ENCODE results near the gene HINFP. TPM values are rescaled to one million over a fixed set of nuclear protein-coding genes. Genes with fewer than 3 reads are reported as not detected.

Gene HINFP
- total and polyA plus RNA-seq, 2 experiments from 2014 or later: 12.6 to 29.2 TPM

DNA sequence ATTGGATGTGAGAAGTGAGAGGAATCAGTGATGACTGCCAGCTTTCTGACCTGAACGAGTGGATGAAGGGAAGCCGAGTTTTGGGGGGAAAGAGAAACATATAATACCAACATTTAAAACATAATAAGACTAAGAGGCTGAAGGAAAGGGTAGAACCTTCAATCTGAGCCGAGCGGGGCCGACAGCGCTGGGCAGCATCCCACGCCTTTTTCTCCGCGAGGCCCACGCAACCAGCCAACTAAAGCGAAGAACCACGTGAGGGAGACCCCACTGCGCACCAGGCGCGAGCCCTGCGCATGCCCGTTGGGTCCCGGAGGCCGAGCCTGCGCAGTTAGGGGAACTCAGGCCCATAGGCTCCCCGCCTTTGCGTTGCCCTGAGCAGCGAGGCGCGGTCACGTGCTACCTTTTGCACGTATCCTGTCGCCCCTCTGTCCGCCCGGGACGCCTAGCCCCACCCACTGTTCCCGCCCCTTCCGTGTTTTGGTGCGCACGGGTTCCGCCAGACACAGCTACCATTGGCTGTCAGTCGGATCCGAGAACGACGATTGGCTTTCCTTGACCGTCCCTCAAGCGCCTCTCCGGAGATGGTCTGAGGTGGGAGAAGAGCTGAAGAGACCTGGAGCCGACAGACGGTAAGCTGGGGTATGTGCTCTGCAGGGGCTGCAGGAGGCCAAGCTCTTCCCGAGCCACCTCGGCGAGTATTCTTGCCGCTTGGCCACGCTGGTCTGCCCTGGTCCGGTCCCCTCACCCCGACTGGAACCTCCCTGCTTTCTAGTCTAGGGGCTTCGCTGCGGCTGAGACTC, at the start of gene HINFP (continued):
- TF ChIP-seq, protein P1, sequence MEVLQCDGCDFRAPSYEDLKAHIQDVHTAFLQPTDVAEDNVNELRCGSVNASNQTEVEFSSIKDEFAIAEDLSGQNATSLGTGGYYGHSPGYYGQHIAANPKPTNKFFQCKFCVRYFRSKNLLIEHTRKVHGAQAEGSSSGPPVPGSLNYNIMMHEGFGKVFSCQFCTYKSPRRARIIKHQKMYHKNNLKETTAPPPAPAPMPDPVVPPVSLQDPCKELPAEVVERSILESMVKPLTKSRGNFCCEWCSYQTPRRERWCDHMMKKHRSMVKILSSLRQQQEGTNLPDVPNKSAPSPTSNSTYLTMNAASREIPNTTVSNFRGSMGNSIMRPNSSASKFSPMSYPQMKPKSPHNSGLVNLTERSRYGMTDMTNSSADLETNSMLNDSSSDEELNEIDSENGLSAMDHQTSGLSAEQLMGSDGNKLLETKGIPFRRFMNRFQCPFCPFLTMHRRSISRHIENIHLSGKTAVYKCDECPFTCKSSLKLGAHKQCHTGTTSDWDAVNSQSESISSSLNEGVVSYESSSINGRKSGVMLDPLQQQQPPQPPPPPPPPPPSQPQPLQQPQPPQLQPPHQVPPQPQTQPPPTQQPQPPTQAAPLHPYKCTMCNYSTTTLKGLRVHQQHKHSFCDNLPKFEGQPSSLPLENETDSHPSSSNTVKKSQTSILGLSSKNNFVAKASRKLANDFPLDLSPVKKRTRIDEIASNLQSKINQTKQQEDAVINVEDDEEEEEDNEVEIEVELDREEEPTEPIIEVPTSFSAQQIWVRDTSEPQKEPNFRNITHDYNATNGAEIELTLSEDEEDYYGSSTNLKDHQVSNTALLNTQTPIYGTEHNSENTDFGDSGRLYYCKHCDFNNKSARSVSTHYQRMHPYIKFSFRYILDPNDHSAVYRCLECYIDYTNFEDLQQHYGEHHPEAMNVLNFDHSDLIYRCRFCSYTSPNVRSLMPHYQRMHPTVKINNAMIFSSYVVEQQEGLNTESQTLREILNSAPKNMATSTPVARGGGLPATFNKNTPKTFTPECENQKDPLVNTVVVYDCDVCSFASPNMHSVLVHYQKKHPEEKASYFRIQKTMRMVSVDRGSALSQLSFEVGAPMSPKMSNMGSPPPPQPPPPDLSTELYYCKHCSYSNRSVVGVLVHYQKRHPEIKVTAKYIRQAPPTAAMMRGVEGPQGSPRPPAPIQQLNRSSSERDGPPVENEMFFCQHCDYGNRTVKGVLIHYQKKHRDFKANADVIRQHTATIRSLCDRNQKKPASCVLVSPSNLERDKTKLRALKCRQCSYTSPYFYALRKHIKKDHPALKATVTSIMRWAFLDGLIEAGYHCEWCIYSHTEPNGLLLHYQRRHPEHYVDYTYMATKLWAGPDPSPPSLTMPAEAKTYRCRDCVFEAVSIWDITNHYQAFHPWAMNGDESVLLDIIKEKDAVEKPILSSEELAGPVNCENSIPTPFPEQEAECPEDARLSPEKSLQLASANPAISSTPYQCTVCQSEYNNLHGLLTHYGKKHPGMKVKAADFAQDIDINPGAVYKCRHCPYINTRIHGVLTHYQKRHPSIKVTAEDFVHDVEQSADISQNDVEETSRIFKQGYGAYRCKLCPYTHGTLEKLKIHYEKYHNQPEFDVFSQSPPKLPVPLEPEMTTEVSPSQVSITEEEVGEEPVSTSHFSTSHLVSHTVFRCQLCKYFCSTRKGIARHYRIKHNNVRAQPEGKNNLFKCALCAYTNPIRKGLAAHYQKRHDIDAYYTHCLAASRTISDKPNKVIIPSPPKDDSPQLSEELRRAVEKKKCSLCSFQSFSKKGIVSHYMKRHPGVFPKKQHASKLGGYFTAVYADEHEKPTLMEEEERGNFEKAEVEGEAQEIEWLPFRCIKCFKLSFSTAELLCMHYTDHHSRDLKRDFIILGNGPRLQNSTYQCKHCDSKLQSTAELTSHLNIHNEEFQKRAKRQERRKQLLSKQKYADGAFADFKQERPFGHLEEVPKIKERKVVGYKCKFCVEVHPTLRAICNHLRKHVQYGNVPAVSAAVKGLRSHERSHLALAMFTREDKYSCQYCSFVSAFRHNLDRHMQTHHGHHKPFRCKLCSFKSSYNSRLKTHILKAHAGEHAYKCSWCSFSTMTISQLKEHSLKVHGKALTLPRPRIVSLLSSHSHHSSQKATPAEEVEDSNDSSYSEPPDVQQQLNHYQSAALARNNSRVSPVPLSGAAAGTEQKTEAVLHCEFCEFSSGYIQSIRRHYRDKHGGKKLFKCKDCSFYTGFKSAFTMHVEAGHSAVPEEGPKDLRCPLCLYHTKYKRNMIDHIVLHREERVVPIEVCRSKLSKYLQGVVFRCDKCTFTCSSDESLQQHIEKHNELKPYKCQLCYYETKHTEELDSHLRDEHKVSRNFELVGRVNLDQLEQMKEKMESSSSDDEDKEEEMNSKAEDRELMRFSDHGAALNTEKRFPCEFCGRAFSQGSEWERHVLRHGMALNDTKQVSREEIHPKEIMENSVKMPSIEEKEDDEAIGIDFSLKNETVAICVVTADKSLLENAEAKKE (CRISPR knock-in tag; IDR thresholded peaks at IDR 0.05): no peak

DNA sequence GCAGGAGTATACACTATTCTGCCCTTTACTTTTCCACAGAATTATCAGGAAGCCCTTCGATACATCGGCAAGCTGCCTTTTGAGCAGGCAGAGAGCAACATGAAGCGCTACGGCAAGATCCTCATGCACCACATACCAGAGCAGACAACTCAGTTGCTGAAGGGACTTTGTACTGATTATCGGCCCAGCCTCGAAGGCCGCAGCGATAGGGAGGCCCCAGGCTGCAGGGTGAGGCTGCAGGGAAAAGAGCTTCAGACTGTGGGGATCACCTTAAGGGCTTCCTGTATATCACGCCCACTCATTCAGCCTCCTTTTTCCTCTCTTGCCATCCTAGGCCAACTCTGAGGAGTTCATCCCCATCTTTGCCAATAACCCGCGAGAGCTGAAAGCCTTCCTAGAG, 43.5 kb upstream of the HINFP start:
- ATAC-seq (no peak), DNase-seq (ENCODE audit: low spot score) (no peak)
- Histone ChIP-seq H3F3A (replicated peaks; ENCODE audit: low read depth) (0 out of 2 replicates have a peak, but pooled peaks cover 3% of the 10 kb centered on the region), H3K27me3 (ENCODE audit: insufficient read depth) (no peaks in the 10 kb centered on the region), H4K20me1 (replicated peaks; ENCODE audit: insufficient read depth) (peaks cover 3% of the 10 kb centered on the region; the same call in 1 of the 2 replicates), H3K9me2 (ENCODE audit: insufficient read depth) (no peaks in the 10 kb centered on the region), H3K79me2 (replicated peaks; ENCODE audit: insufficient read depth) (no peaks in the 10 kb centered on the region), H3K27ac (ENCODE audit: low read depth) (no peak overlapping the region), H2AFZ (no peak overlapping the region), H3K4me1 (ENCODE audit: insufficient read depth) (no peaks in the 10 kb centered on the region), H3K4me3 (no peak overlapping the region), H3K36me3 (ENCODE audit: insufficient read depth) (peaks cover 21% of the 10 kb centered on the region), H3K4me2 (no peak overlapping the region)
- Mint-ChIP-seq H3K4me1 (no peaks in the 10 kb centered on the region; the same call in 2 of the 3 replicates), H3K27ac (no peak overlapping the region), H3K36me3 (ENCODE audit: low read depth) (peaks cover 62% of the 10 kb centered on the region), H3K9me3 (no peaks in the 10 kb centered on the region), H3K27me3 (ENCODE audit: insufficient read depth, low read depth, poor library complexity) (peaks cover 2% of the 10 kb centered on the region), H3K4me3 (no peak overlapping the region)
- TF ChIP-seq EZH2phosphoT487 (IDR thresholded peaks at IDR 0.05; ENCODE audit: unreplicated experiment): no peak
- TF ChIP-seq, protein P2, sequence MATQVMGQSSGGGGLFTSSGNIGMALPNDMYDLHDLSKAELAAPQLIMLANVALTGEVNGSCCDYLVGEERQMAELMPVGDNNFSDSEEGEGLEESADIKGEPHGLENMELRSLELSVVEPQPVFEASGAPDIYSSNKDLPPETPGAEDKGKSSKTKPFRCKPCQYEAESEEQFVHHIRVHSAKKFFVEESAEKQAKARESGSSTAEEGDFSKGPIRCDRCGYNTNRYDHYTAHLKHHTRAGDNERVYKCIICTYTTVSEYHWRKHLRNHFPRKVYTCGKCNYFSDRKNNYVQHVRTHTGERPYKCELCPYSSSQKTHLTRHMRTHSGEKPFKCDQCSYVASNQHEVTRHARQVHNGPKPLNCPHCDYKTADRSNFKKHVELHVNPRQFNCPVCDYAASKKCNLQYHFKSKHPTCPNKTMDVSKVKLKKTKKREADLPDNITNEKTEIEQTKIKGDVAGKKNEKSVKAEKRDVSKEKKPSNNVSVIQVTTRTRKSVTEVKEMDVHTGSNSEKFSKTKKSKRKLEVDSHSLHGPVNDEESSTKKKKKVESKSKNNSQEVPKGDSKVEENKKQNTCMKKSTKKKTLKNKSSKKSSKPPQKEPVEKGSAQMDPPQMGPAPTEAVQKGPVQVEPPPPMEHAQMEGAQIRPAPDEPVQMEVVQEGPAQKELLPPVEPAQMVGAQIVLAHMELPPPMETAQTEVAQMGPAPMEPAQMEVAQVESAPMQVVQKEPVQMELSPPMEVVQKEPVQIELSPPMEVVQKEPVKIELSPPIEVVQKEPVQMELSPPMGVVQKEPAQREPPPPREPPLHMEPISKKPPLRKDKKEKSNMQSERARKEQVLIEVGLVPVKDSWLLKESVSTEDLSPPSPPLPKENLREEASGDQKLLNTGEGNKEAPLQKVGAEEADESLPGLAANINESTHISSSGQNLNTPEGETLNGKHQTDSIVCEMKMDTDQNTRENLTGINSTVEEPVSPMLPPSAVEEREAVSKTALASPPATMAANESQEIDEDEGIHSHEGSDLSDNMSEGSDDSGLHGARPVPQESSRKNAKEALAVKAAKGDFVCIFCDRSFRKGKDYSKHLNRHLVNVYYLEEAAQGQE (IDR thresholded peaks at IDR 0.05; ENCODE audit: unreplicated experiment): no peak
- TF ChIP-seq, protein P3, sequence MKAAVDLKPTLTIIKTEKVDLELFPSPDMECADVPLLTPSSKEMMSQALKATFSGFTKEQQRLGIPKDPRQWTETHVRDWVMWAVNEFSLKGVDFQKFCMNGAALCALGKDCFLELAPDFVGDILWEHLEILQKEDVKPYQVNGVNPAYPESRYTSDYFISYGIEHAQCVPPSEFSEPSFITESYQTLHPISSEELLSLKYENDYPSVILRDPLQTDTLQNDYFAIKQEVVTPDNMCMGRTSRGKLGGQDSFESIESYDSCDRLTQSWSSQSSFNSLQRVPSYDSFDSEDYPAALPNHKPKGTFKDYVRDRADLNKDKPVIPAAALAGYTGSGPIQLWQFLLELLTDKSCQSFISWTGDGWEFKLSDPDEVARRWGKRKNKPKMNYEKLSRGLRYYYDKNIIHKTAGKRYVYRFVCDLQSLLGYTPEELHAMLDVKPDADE (IDR thresholded peaks at IDR 0.05): no peak
- TF ChIP-seq, protein P4, sequence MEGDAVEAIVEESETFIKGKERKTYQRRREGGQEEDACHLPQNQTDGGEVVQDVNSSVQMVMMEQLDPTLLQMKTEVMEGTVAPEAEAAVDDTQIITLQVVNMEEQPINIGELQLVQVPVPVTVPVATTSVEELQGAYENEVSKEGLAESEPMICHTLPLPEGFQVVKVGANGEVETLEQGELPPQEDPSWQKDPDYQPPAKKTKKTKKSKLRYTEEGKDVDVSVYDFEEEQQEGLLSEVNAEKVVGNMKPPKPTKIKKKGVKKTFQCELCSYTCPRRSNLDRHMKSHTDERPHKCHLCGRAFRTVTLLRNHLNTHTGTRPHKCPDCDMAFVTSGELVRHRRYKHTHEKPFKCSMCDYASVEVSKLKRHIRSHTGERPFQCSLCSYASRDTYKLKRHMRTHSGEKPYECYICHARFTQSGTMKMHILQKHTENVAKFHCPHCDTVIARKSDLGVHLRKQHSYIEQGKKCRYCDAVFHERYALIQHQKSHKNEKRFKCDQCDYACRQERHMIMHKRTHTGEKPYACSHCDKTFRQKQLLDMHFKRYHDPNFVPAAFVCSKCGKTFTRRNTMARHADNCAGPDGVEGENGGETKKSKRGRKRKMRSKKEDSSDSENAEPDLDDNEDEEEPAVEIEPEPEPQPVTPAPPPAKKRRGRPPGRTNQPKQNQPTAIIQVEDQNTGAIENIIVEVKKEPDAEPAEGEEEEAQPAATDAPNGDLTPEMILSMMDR (conservative IDR thresholded peaks at IDR 0.05; ENCODE audit: low read depth in 2 of 2): no peak
- TF ChIP-seq POLR2AphosphoS5 (IDR thresholded peaks at IDR 0.05; ENCODE audit: low read depth): no peak
- no peak for TF ChIP-seq ZNF114 (CRISPR knock-in tag; IDR thresholded peaks at IDR 0.05)
- TF ChIP-seq STAT1 (IDR thresholded peaks at IDR 0.05; ENCODE audit: unreplicated experiment): no peak
- no peak for TF ChIP-seq ZNF331 (CRISPR knock-in tag; IDR thresholded peaks at IDR 0.05; ENCODE audit: low read depth)
- TF ChIP-seq CREB1 (CRISPR knock-in tag; IDR thresholded peaks at IDR 0.05; ENCODE audit: low read depth): no peak
- TF ChIP-seq JUNB (IDR thresholded peaks at IDR 0.05; ENCODE audit: unreplicated experiment): no peak
